Loucy (cell line): ENCODE measurements around the gene AMHR2.
"Not testable (repeated sequence)": the region's sequence is repeated elsewhere in the genome, so short reads cannot be mapped to it uniquely, and the experiment has no call there.

Experiments used
- H2AFZ ChIP-seq: fragments of 200-600 bp; sonication (generic); 2 replicates; pipeline ENCODE4 v1.6.0; 2016; ENCODE audit warnings: antibody characterized with exemption, mild to moderate bottlenecking, low read length, moderate library complexity
- H3F3A ChIP-seq: fragments of 200-600 bp; 2 replicates; pipeline ENCODE4 v1.6.0; 2016; ENCODE audit warnings: antibody characterized with exemption, low read depth, mild to moderate bottlenecking
- H3K27me3 ChIP-seq: fragments of 200-600 bp; sonication (generic); 2 replicates; pipeline ENCODE4 v1.6.1; 2014; ENCODE audit warnings: low read length, mild to moderate bottlenecking; ENCODE audit not compliant: insufficient read depth, poor library complexity, severe bottlenecking
- H3K36me3 ChIP-seq: fragments of 200-600 bp; sonication (generic); 2 replicates; pipeline ENCODE4 v1.6.1; 2016; ENCODE audit warnings: low read length; ENCODE audit not compliant: insufficient read depth
- H3K4me1 ChIP-seq: fragments of 200-600 bp; sonication (generic); 2 replicates; pipeline ENCODE4 v1.5.1; 2014; ENCODE audit warnings: low read length, mild to moderate bottlenecking; ENCODE audit not compliant: insufficient read depth, poor library complexity, severe bottlenecking
- H3K4me2 ChIP-seq: fragments of 200-600 bp; sonication (generic); 2 replicates; pipeline ENCODE4 v1.6.0; 2014; ENCODE audit warnings: antibody characterized with exemption, low read length, low read depth, mild to moderate bottlenecking; ENCODE audit not compliant: poor library complexity, severe bottlenecking
- H3K4me3 ChIP-seq: fragments of 200-600 bp; sonication (generic); 2 replicates; pipeline ENCODE4 v1.5.1; 2014; ENCODE audit warnings: low read length, mild to moderate bottlenecking, mixed read lengths; ENCODE audit not compliant: poor library complexity, severe bottlenecking
- H3K79me2 ChIP-seq: fragments of 200-600 bp; sonication (generic); 2 replicates; pipeline ENCODE4 v1.6.1; 2014; ENCODE audit warnings: low read length; ENCODE audit not compliant: insufficient read depth
- H3K9ac ChIP-seq: fragments of 200-600 bp; sonication (generic); 2 replicates; pipeline ENCODE4 v1.6.0; 2014; ENCODE audit warnings: mild to moderate bottlenecking, low read depth, low read length, moderate library complexity; ENCODE audit not compliant: poor library complexity, severe bottlenecking
- H3K9me2 ChIP-seq: fragments of 200-600 bp; sonication (generic); replicated peaks from 2 replicates; pipeline ENCODE4 v1.6.1; 2016; ENCODE audit warnings: low read depth, low read length, mixed read lengths
- H3K9me3 ChIP-seq: fragments of 200-600 bp; sonication (generic); 2 replicates; pipeline ENCODE4 v1.6.1; 2014; ENCODE audit warnings: mild to moderate bottlenecking, antibody characterized with exemption, low read length, low read depth; ENCODE audit not compliant: insufficient read depth
- H4K20me1 ChIP-seq: fragments of 200-600 bp; sonication (generic); 2 replicates; pipeline ENCODE4 v1.6.0; 2014; ENCODE audit warnings: antibody characterized with exemption, low read length, mild to moderate bottlenecking; ENCODE audit not compliant: insufficient read depth, poor library complexity, severe bottlenecking
- EZH2phosphoT487 ChIP-seq: fragments of 200-600 bp; IDR thresholded peaks from 2 replicates; pipeline ENCODE4 v1.6.1; 2018; ENCODE audit warnings: antibody characterized with exemption, mild to moderate bottlenecking, moderate library complexity, borderline replicate concordance
- TF ChIP-seq, protein P1 (sequence below): fragments of 200-600 bp; sonication (generic); conservative IDR thresholded peaks from 2 replicates; pipeline ENCODE4 v1.5.1; 2014; ENCODE audit warnings: mild to moderate bottlenecking, antibody characterized with exemption, low read length

AMHR2 gene

DNA sequence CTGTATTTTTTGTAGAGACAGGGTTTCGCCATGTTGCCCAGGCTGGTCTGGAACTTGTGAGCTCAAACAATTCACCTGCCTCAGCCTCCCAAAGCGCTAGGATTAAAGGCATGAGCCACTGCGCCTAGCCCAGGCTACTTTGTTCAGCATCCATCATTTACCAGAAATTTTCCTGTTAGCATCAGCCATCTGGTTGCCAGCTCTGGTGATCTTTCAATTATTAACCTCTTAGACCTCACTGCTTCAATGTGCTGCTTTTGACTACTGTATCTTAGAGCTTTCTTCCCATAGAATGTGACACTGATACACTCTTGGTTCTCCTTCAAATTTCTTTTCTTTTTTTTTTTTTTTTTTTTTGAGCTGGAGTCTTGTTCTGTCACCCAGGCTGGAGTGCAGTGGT, 5.4 kb upstream of the AMHR2 start:
- Histone ChIP-seq H3K36me3 (peaks cover 10% of the 10 kb centered on the region; the same call in 1 of the 2 replicates), H4K20me1 (no peaks in the 10 kb centered on the region), H3K4me2 (no peak overlapping the region), H3K9ac (no peak overlapping the region), H3K79me2 (no peaks in the 10 kb centered on the region), H3F3A (no peaks in the 10 kb centered on the region), H3K4me3 (no peak overlapping the region), H2AFZ (no peak overlapping the region), H3K4me1 (peaks cover 6% of the 10 kb centered on the region), H3K9me3 (no peaks in the 10 kb centered on the region), H3K9me2 (no peaks in the 10 kb centered on the region), H3K27me3 (no peaks in the 10 kb centered on the region)
- TF ChIP-seq, protein P1, sequence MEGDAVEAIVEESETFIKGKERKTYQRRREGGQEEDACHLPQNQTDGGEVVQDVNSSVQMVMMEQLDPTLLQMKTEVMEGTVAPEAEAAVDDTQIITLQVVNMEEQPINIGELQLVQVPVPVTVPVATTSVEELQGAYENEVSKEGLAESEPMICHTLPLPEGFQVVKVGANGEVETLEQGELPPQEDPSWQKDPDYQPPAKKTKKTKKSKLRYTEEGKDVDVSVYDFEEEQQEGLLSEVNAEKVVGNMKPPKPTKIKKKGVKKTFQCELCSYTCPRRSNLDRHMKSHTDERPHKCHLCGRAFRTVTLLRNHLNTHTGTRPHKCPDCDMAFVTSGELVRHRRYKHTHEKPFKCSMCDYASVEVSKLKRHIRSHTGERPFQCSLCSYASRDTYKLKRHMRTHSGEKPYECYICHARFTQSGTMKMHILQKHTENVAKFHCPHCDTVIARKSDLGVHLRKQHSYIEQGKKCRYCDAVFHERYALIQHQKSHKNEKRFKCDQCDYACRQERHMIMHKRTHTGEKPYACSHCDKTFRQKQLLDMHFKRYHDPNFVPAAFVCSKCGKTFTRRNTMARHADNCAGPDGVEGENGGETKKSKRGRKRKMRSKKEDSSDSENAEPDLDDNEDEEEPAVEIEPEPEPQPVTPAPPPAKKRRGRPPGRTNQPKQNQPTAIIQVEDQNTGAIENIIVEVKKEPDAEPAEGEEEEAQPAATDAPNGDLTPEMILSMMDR, result no peak
- TF ChIP-seq EZH2phosphoT487, result no peak

DNA sequence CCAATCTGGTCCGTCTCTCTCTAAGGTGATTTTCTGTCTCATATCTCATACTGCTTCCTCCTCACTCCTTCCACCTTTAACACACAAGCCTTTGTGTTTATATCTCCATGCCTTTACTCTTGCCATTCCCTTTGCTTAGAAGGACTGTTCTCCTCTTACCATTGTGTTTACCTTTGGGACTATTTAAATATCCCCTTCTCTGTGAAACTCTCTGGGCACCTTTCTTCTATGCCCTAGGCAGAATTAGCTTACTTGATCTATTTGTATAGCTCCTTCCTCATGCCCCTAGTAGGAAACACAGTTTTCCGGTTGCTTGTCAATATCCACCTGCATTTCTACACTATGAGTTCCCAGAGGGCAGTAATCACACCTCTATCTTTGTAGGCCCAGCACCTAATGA, 3.9 kb upstream of the AMHR2 start:
- Histone ChIP-seq H3K4me1 (peaks cover 6% of the 10 kb centered on the region), H2AFZ (no peak overlapping the region), H3K9me3 (no peaks in the 10 kb centered on the region), H3K27me3 (no peaks in the 10 kb centered on the region), H3K36me3 (no peaks in the 10 kb centered on the region), H3K9ac (no peak overlapping the region), H3F3A (no peaks in the 10 kb centered on the region), H3K4me3 (no peak overlapping the region), H3K9me2 (no peaks in the 10 kb centered on the region), H4K20me1 (no peaks in the 10 kb centered on the region), H3K79me2 (no peaks in the 10 kb centered on the region), H3K4me2 (no peak overlapping the region)
- TF ChIP-seq EZH2phosphoT487, result no peak
- TF ChIP-seq, protein P1, result no peak

DNA sequence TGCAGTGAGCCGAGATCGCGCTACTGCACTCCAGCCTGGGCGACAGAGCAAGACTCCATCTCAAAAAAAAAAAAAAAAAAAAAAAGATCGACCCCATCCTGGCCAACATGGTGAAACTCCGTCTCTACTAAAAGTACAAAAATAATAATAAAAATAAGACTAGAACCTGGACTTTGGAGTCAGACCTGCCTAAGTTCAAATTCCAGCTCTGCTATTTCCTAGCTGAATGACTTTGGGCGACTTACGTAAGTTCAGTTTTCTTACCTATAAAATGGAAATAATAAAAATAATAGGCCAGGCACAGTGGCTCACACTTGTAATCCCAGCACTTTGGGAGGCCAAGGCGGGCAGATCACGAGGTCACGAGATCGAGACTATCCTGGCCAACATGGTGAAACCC, 1.4 kb upstream of the AMHR2 start:
- H4K20me1 ChIP-seq, H3K4me2 ChIP-seq, H3K36me3 ChIP-seq, H2AFZ ChIP-seq, H3K79me2 ChIP-seq, H3K4me3 ChIP-seq, H3K9me2 ChIP-seq, H3K9ac ChIP-seq, H3F3A ChIP-seq, H3K4me1 ChIP-seq, H3K9me3 ChIP-seq, H3K27me3 ChIP-seq: not testable (repeated sequence)

DNA sequence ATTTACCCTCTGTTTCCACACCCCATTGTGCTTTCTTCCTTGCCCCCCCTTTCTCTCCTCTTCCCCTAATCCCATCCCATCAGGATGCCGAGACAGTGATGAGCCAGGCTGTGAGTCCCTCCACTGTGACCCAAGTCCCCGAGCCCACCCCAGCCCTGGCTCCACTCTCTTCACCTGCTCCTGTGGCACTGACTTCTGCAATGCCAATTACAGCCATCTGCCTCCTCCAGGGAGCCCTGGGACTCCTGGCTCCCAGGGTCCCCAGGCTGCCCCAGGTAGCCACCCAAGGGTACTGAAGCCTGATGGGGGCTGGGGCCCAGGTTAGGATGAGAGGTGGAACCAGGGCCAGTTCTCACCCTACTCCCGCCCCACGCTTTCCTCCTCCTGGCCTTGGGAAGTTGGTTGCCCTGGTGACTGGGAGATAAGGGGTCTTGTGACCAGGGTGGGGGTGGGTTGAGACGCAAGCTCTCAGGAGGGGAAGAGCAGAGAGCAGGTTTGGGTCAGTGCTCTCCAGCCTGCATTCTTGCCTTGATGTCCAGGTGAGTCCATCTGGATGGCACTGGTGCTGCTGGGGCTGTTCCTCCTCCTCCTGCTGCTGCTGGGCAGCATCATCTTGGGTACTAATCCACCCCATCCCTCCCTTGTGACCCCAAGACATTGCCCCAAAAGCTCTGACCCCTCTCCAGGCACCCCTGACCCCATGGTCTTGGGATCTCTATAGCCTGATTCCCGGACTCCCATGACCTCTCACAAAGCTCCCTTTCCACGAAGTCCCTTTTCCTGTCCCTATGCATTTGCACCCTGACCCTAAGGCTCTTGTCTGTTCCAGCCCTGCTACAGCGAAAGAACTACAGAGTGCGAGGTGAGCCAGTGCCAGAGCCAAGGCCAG, 1.2 kb downstream of the AMHR2 start:
- Histone ChIP-seq H3K4me3 (no peak overlapping the region), H3F3A (no peaks in the 10 kb centered on the region), H3K9me3 (no peaks in the 10 kb centered on the region), H3K9me2 (no peaks in the 10 kb centered on the region), H3K79me2 (no peaks in the 10 kb centered on the region), H3K4me1 (peaks cover 3% of the 10 kb centered on the region), H3K27me3 (no peaks in the 10 kb centered on the region), H4K20me1 (no peaks in the 10 kb centered on the region), H2AFZ (no peak overlapping the region), H3K36me3 (no peaks in the 10 kb centered on the region), H3K4me2 (no peak overlapping the region), H3K9ac (no peak overlapping the region)
- no peak for TF ChIP-seq EZH2phosphoT487
- TF ChIP-seq, protein P1, result no peak
